Activated CD4-positive, alpha-beta T cell treated with anti-CD3 and anti-CD28 coated beads for 24 hours (primary cell): ENCODE data around the gene METTL27.
"Not testable (repeated sequence)": the region's sequence is repeated elsewhere in the genome, so short reads cannot be mapped to it uniquely, and the experiment has no call there.

ENCODE experiments used
- DNase-seq, 2 donors: peaks; one replicate each; pipeline ENCODE4 v3.0.0-alpha.2; 2020; ENCODE audit warnings: low read depth in 2 of 2

Gene METTL27

GRCh38 chr7:73842067-73842976 lies at the start of gene METTL27:
TSS of gene METTL27 (minus strand) at chr7:73842516. CDS start at chr7:73842140, 376 bp downstream.
- DNase-seq = peak; percentile 83 to 88

GRCh38 chr7:73891178-73891885 lies 49.0 kb upstream of the METTL27 start:
- no peak for DNase-seq

GRCh38 chr7:73890555-73891147 lies 48.3 kb upstream of the METTL27 start:
- DNase-seq = no peak

GRCh38 chr7:73888959-73889358 lies 46.6 kb upstream of the METTL27 start:
- no peak for DNase-seq

- DNase-seq = no peak
Measured at GRCh38 chr7:73887762-73888161, 45.4 kb upstream of the METTL27 start.

GRCh38 chr7:73885975-73886798 lies 43.9 kb upstream of the METTL27 start:
- DNase-seq = no peak

GRCh38 chr7:73885433-73885974 lies 43.2 kb upstream of the METTL27 start:
- no peak for DNase-seq

GRCh38 chr7:73884867-73885422 lies 42.6 kb upstream of the METTL27 start:
- DNase-seq = not testable (repeated sequence)

- no peak for DNase-seq
Measured at GRCh38 chr7:73882047-73882402, 39.7 kb upstream of the METTL27 start.

- DNase-seq = no peak
Measured at GRCh38 chr7:73881352-73882046, 39.2 kb upstream of the METTL27 start.

GRCh38 chr7:73880755-73881328 lies 38.5 kb upstream of the METTL27 start:
- no peak for DNase-seq

GRCh38 chr7:73879977-73880681 lies 37.8 kb upstream of the METTL27 start:
- DNase-seq = no peak

GRCh38 chr7:73876973-73877372 lies 34.7 kb upstream of the METTL27 start:
- no peak for DNase-seq

GRCh38 chr7:73876361-73876760 lies 34.0 kb upstream of the METTL27 start:
- DNase-seq = no peak

GRCh38 chr7:73872056-73872908 lies 30.0 kb upstream of the METTL27 start:
- DNase-seq = no peak

- DNase-seq = no peak
Measured at GRCh38 chr7:73871163-73872011, 29.1 kb upstream of the METTL27 start.

- DNase-seq = no peak
Measured at GRCh38 chr7:73870041-73870492, 27.8 kb upstream of the METTL27 start.
